OCI-LY7 (cell line): ENCODE measurements around the gene SPATA24.

ENCODE experiments used
- EZH2phosphoT487 ChIP-seq: fragments of 200-600 bp; sonication (generic); IDR thresholded peaks from 2 replicates; pipeline ENCODE4 v1.6.1; 2018; ENCODE audit warnings: low read depth, borderline replicate concordance, mild to moderate bottlenecking, mixed run types, antibody characterized with exemption, low read length, moderate library complexity, mixed read lengths
- TF ChIP-seq, protein P1 (sequence below): fragments of 200-600 bp; sonication (generic); conservative IDR thresholded peaks from 2 replicates; pipeline ENCODE4 v1.5.1; 2014; ENCODE audit warnings: mild to moderate bottlenecking, antibody characterized with exemption, low read length, moderate library complexity, mixed read lengths

DNA sequence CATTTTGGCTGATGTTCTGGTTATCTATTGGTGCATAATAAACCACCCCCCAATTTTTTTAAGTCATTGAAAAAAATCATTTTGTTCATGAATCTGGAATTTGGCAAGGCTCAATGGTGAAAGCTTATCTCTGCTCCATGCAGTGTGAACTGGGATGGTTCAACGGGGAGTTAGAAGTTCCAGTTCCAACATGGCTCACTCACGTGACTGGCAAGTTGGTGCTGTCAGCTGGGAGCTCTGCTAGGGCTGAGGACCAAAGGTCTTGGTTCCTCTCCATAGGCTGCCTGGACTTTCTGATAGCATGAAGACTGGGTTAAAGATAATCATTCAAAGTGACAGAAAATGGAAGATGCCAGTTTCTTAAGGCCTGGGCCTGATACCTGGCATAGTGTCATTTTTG, 3.1 kb upstream of the SPATA24 start:
- TF ChIP-seq, protein P1, sequence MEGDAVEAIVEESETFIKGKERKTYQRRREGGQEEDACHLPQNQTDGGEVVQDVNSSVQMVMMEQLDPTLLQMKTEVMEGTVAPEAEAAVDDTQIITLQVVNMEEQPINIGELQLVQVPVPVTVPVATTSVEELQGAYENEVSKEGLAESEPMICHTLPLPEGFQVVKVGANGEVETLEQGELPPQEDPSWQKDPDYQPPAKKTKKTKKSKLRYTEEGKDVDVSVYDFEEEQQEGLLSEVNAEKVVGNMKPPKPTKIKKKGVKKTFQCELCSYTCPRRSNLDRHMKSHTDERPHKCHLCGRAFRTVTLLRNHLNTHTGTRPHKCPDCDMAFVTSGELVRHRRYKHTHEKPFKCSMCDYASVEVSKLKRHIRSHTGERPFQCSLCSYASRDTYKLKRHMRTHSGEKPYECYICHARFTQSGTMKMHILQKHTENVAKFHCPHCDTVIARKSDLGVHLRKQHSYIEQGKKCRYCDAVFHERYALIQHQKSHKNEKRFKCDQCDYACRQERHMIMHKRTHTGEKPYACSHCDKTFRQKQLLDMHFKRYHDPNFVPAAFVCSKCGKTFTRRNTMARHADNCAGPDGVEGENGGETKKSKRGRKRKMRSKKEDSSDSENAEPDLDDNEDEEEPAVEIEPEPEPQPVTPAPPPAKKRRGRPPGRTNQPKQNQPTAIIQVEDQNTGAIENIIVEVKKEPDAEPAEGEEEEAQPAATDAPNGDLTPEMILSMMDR = no peak
- TF ChIP-seq EZH2phosphoT487 = no peak
